ENCODE data around the gene GAL3ST3. TPM values are rescaled to one million over a fixed set of nuclear protein-coding genes. Genes with fewer than 3 reads are reported as not detected.

GAL3ST3 gene
- total RNA-seq, 1 experiment from 2014 or later, result not detected

GRCh38 chr11:66071381-66071801 is 22.4 kb upstream of the GAL3ST3 start:
- in situ Hi-C loops (cut with HindIII; ENCODE audit: low pct_unique_long_range_greater_than_20kb, low sequenced_read_pairs), result no loop called here
- DNase-seq (ENCODE audit: low read depth), result no peak

- in situ Hi-C loops (cut with HindIII; ENCODE audit: low pct_unique_long_range_greater_than_20kb, low sequenced_read_pairs), result no loop called here
- DNase-seq (ENCODE audit: low read depth), result peak; percentile 25
These were observed 21.8 kb upstream of the GAL3ST3 start for GRCh38 chr11:66070604-66071380.

- in situ Hi-C loops (cut with HindIII; ENCODE audit: low pct_unique_long_range_greater_than_20kb, low sequenced_read_pairs), result no loop called here
- DNase-seq (ENCODE audit: low read depth), result peak; percentile 49
These were observed 21.0 kb upstream of the GAL3ST3 start, which contains the start of gene PACS1 for GRCh38 chr11:66069715-66070603. PACS1 (plus strand) TSS chr11:66070272; CDS start chr11:66070487, 215 bp downstream.

- in situ Hi-C loops (cut with HindIII; ENCODE audit: low pct_unique_long_range_greater_than_20kb, low sequenced_read_pairs), result no loop called here
- peak; percentile 42 for DNase-seq (ENCODE audit: low read depth)
These were observed 20.2 kb upstream of the GAL3ST3 start for GRCh38 chr11:66068923-66069714.

- peak; percentile 44 for DNase-seq (ENCODE audit: low read depth)
- in situ Hi-C loops (cut with HindIII; ENCODE audit: low pct_unique_long_range_greater_than_20kb, low sequenced_read_pairs), result no loop called here
These were observed 19.3 kb upstream of the GAL3ST3 start for GRCh38 chr11:66068154-66068821.

- no peak for DNase-seq (ENCODE audit: low read depth)
- in situ Hi-C loops (cut with HindIII; ENCODE audit: low pct_unique_long_range_greater_than_20kb, low sequenced_read_pairs), result no loop called here
These were observed 18.7 kb upstream of the GAL3ST3 start for GRCh38 chr11:66067640-66068039.

- in situ Hi-C loops (cut with HindIII; ENCODE audit: low pct_unique_long_range_greater_than_20kb, low sequenced_read_pairs), result no loop called here
- no peak for DNase-seq (ENCODE audit: low read depth)
These were observed 17.8 kb upstream of the GAL3ST3 start for GRCh38 chr11:66066751-66067150.

GRCh38 chr11:66064571-66064970 is 15.6 kb upstream of the GAL3ST3 start:
- in situ Hi-C loops (cut with HindIII; ENCODE audit: low pct_unique_long_range_greater_than_20kb, low sequenced_read_pairs), result no loop called here
- no peak for DNase-seq (ENCODE audit: low read depth)

- DNase-seq (ENCODE audit: low read depth), result no peak
- in situ Hi-C loops (cut with HindIII; ENCODE audit: low pct_unique_long_range_greater_than_20kb, low sequenced_read_pairs), result no loop called here
These were observed 14.9 kb upstream of the GAL3ST3 start for GRCh38 chr11:66063900-66064299.

GRCh38 chr11:66062408-66062807 is 13.4 kb upstream of the GAL3ST3 start:
- no peak for DNase-seq (ENCODE audit: low read depth)
- in situ Hi-C loops (cut with HindIII; ENCODE audit: low pct_unique_long_range_greater_than_20kb, low sequenced_read_pairs), result no loop called here

GRCh38 chr11:66061268-66061667 is 12.3 kb upstream of the GAL3ST3 start:
- in situ Hi-C loops (cut with HindIII; ENCODE audit: low pct_unique_long_range_greater_than_20kb, low sequenced_read_pairs), result no loop called here
- DNase-seq (ENCODE audit: low read depth), result no peak

GRCh38 chr11:66059966-66060680 is 11.2 kb upstream of the GAL3ST3 start:
- DNase-seq (ENCODE audit: low read depth), result no peak
- in situ Hi-C loops (cut with HindIII; ENCODE audit: low pct_unique_long_range_greater_than_20kb, low sequenced_read_pairs), result no loop called here

GRCh38 chr11:66056501-66056900 is 7.5 kb upstream of the GAL3ST3 start:
- in situ Hi-C loops (cut with HindIII; ENCODE audit: low pct_unique_long_range_greater_than_20kb, low sequenced_read_pairs), result no loop called here

GRCh38 chr11:66055021-66055420 is 6.1 kb upstream of the GAL3ST3 start:
- in situ Hi-C loops (cut with HindIII; ENCODE audit: low pct_unique_long_range_greater_than_20kb, low sequenced_read_pairs), result no loop called here
- no peak for DNase-seq (ENCODE audit: low read depth)

More at GRCh38 chr11:66056501-66056900, 7.5 kb upstream of the GAL3ST3 start:
- DNase-seq (ENCODE audit: low read depth), result no peak

- no peak for DNase-seq (ENCODE audit: low read depth)
- in situ Hi-C loops (cut with HindIII; ENCODE audit: low pct_unique_long_range_greater_than_20kb, low sequenced_read_pairs), result no loop called here
These were observed 3.7 kb upstream of the GAL3ST3 start for GRCh38 chr11:66052664-66052982.

GRCh38 chr11:66051766-66052663 is 3.1 kb upstream of the GAL3ST3 start, which contains the start of gene SF3B2:
SF3B2 (plus strand) TSS chr11:66052364; CDS start chr11:66052385, 21 bp downstream.
- in situ Hi-C loops (cut with HindIII; ENCODE audit: low pct_unique_long_range_greater_than_20kb, low sequenced_read_pairs), result no loop called here
- DNase-seq (ENCODE audit: low read depth), result peak; percentile 98

Data from Caki2 (cell line).